NCI-H345 (cell line): Measurements from ENCODE around the gene CXCL9.
"Not testable (repeated sequence)": the region's sequence is repeated elsewhere in the genome, so short reads cannot be mapped to it uniquely, and the experiment has no call there.

Source experiments
- DNase-seq: peaks from one replicate; lab custom pipeline; 2025; lab: John Stamatoyannopoulos, UW

CXCL9 gene

DNA sequence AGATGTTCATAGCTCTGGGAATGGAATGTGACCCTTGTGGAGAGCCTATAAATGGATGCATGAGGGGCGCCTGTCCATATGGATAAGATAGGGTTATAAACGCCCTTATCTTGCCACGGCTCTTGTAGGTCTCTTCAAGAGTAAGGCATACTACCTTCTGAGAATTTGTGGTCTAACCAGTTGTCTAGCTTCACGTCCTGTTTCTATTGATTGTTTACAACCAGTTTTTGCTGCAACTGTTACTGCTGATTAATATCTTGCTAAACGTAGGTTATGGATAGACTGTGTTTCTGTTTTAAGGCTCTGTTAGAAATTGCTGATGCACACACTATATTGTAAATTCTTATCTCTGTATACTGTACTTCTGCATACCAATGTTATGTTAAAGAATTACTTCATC, 52.5 kb downstream of the CXCL9 start:
- DNase-seq = not testable (repeated sequence)

DNA sequence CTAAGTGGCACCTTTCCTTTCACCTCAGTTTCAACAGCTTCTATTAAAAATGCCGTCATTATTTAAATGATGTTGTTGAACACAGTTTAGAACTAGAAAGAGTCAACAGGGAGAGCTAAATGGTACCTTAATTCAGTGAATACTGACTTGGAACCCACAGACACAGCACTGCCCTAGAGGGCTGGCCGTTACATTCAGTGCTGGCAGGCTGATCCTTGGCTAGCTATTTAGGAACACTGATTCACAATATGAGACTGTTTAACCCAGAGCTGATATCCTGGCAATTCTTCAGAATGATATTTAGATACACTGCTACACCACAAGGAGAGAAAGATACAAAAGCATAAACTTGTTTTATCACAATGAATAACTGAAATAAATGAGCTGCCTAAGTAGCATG, 53.8 kb downstream of the CXCL9 start:
- no peak for DNase-seq
